Occipital lobe (tissue), 2 donors: Measurements from ENCODE around the gene RBBP8NL. TPM values are rescaled to one million over a fixed set of nuclear protein-coding genes. Genes with fewer than 3 reads are reported as not detected.

Source experiments
- DNase-seq: peaks from one replicate; lab custom pipeline; 2025; lab: John Stamatoyannopoulos, UW
- total RNA-seq: library from RNA; depleted of rRNA; stranded (reverse); fragments of >200 nt; gene quantifications from one replicate; pipeline ENCODE4 v1.2.3, GENCODE V29; 2014

Gene RBBP8NL
- not detected for total RNA-seq

- no peak for DNase-seq
Measured at GRCh38 chr20:62427172-62428001, at the start of gene RBBP8NL. Gene RBBP8NL, minus strand, starts transcription at chr20:62427539. Its CDS starts 7,892 bp downstream, at chr20:62419647.

- DNase-seq = no peak
Measured at GRCh38 chr20:62476056-62476838, 48.9 kb upstream of the RBBP8NL start.

- no peak for DNase-seq
Measured at GRCh38 chr20:62475772-62476055, 48.4 kb upstream of the RBBP8NL start, which contains the start of gene GATA5. Gene GATA5, minus strand, starts transcription at chr20:62475995. Its CDS starts 474 bp downstream, at chr20:62475521.

GRCh38 chr20:62475027-62475771 is 47.9 kb upstream of the RBBP8NL start:
- no peak for DNase-seq

GRCh38 chr20:62474604-62475026 is 47.3 kb upstream of the RBBP8NL start:
- DNase-seq = no peak

- no peak for DNase-seq
Measured at GRCh38 chr20:62473717-62474603, 46.6 kb upstream of the RBBP8NL start.

- no peak for DNase-seq
Measured at GRCh38 chr20:62472941-62473585, 45.7 kb upstream of the RBBP8NL start.

- DNase-seq = no peak
Measured at GRCh38 chr20:62472138-62472940, 45.0 kb upstream of the RBBP8NL start.

GRCh38 chr20:62470459-62470858 is 43.1 kb upstream of the RBBP8NL start:
- DNase-seq = no peak

GRCh38 chr20:62470001-62470400 is 42.7 kb upstream of the RBBP8NL start:
- DNase-seq = no peak

GRCh38 chr20:62469352-62469751 is 42.0 kb upstream of the RBBP8NL start:
- DNase-seq = no peak

GRCh38 chr20:62466806-62467537 is 39.6 kb upstream of the RBBP8NL start:
- DNase-seq = no peak

- DNase-seq = no peak
Measured at GRCh38 chr20:62466072-62466760, 38.9 kb upstream of the RBBP8NL start.

- DNase-seq = no peak
Measured at GRCh38 chr20:62464990-62465389, 37.7 kb upstream of the RBBP8NL start.

GRCh38 chr20:62464425-62464770 is 37.1 kb upstream of the RBBP8NL start:
- DNase-seq = no peak

- DNase-seq = no peak
Measured at GRCh38 chr20:62463651-62464424, 36.5 kb upstream of the RBBP8NL start.

- DNase-seq = no peak
Measured at GRCh38 chr20:62462976-62463592, 35.7 kb upstream of the RBBP8NL start.
